HG03439 (cell line): ENCODE results near the gene YWHAH.

ENCODE experiments used
- ATAC-seq: cut with Tn5 transposase; IDR thresholded peaks from one replicate; pipeline ENCODE4 v1.9.1; 2021; ENCODE audit warnings: mild to moderate bottlenecking, moderate library complexity; ENCODE audit not compliant: unreplicated experiment

Gene YWHAH

GRCh38 chr22:31922534-31922933 is 21.8 kb upstream of the YWHAH start:
- no peak for ATAC-seq

- ATAC-seq, result no peak
These were observed 21.2 kb upstream of the YWHAH start for GRCh38 chr22:31923136-31923535.

GRCh38 chr22:31923747-31924146 is 20.6 kb upstream of the YWHAH start:
- ATAC-seq, result no peak

- no peak for ATAC-seq
These were observed 19.3 kb upstream of the YWHAH start for GRCh38 chr22:31925056-31925455.

GRCh38 chr22:31926024-31926423 is 18.3 kb upstream of the YWHAH start:
- no peak for ATAC-seq

GRCh38 chr22:31926969-31927368 is 17.4 kb upstream of the YWHAH start:
- ATAC-seq, result no peak

GRCh38 chr22:31927562-31927961 is 16.8 kb upstream of the YWHAH start:
- no peak for ATAC-seq

- no peak for ATAC-seq
These were observed 15.0 kb upstream of the YWHAH start for GRCh38 chr22:31929167-31929930.

- ATAC-seq, result no peak
These were observed 11.5 kb upstream of the YWHAH start for GRCh38 chr22:31932863-31933262.

- ATAC-seq, result no peak
These were observed 10.9 kb upstream of the YWHAH start for GRCh38 chr22:31933406-31933805.

GRCh38 chr22:31933816-31934482 is 10.4 kb upstream of the YWHAH start:
- no peak for ATAC-seq

GRCh38 chr22:31935961-31936635 is 8.2 kb upstream of the YWHAH start:
- no peak for ATAC-seq

- no peak for ATAC-seq
These were observed 7.0 kb upstream of the YWHAH start for GRCh38 chr22:31937341-31937740.

- ATAC-seq, result no peak
These were observed 6.0 kb upstream of the YWHAH start for GRCh38 chr22:31938296-31938695.

GRCh38 chr22:31940506-31940905 is 3.8 kb upstream of the YWHAH start:
- ATAC-seq, result no peak

- no peak for ATAC-seq
These were observed 2.2 kb upstream of the YWHAH start for GRCh38 chr22:31942091-31942490.

- no peak for ATAC-seq
These were observed 943 bp upstream of the YWHAH start for GRCh38 chr22:31943206-31943977.

- peak; percentile 15 for ATAC-seq
These were observed 536 bp downstream of the YWHAH start for GRCh38 chr22:31944700-31945442.

GRCh38 chr22:31945443-31945855 is 1.1 kb downstream of the YWHAH start:
- peak; percentile 3 for ATAC-seq

- ATAC-seq, result no peak
These were observed 1.8 kb downstream of the YWHAH start for GRCh38 chr22:31945971-31946680.
